ENCODE data around the gene RUSF1.

RUSF1 gene

GRCh38 chr16:31532896-31533295 lies 24.7 kb upstream of the RUSF1 start:
- no peak for DNase-seq (ENCODE audit: low read depth)
- TF ChIP-seq CTCF (IDR thresholded peaks at IDR 0.05; ENCODE audit: low read length, missing control alignments): no peak
- no peak overlapping the region for H3K4me3 ChIP-seq (replicated peaks; ENCODE audit: low read depth, low read length)

GRCh38 chr16:31532120-31532519 lies 23.9 kb upstream of the RUSF1 start:
- no peak overlapping the region for H3K4me3 ChIP-seq (replicated peaks; ENCODE audit: low read depth, low read length)
- no peak for DNase-seq (ENCODE audit: low read depth)
- no peak for TF ChIP-seq CTCF (IDR thresholded peaks at IDR 0.05; ENCODE audit: low read length, missing control alignments)

- DNase-seq (ENCODE audit: low read depth): no peak
- no peak for TF ChIP-seq CTCF (IDR thresholded peaks at IDR 0.05; ENCODE audit: low read length, missing control alignments)
Observed at GRCh38 chr16:31531096-31531495, 22.9 kb upstream of the RUSF1 start.

GRCh38 chr16:31530405-31530804 lies 22.2 kb upstream of the RUSF1 start:
- DNase-seq (ENCODE audit: low read depth): no peak
- no peak for TF ChIP-seq CTCF (IDR thresholded peaks at IDR 0.05; ENCODE audit: low read length, missing control alignments)
- H3K4me3 ChIP-seq (replicated peaks; ENCODE audit: low read depth, low read length): no peak overlapping the region

More at GRCh38 chr16:31531096-31531495, 22.9 kb upstream of the RUSF1 start:
- no peak overlapping the region for H3K4me3 ChIP-seq (replicated peaks; ENCODE audit: low read depth, low read length)

- TF ChIP-seq CTCF (IDR thresholded peaks at IDR 0.05; ENCODE audit: low read length, missing control alignments): no peak
- no peak for DNase-seq (ENCODE audit: low read depth)
- no peak overlapping the region for H3K4me3 ChIP-seq (replicated peaks; ENCODE audit: low read depth, low read length)
Observed at GRCh38 chr16:31529937-31530312, 21.7 kb upstream of the RUSF1 start.

GRCh38 chr16:31529108-31529936 lies 21.1 kb upstream of the RUSF1 start:
- no peak for DNase-seq (ENCODE audit: low read depth)
- no peak for TF ChIP-seq CTCF (IDR thresholded peaks at IDR 0.05; ENCODE audit: low read length, missing control alignments)
- no peak overlapping the region for H3K4me3 ChIP-seq (replicated peaks; ENCODE audit: low read depth, low read length)
